Measurements from ENCODE around the gene HS6ST2. TPM values are rescaled to one million over a fixed set of nuclear protein-coding genes. Genes with fewer than 3 reads are reported as not detected.

Gene HS6ST2
- total and polyA plus RNA-seq, 9 of the 15 experiments (the other 6 are each of a cell fraction or from before 2014, with no cell fraction given): not detected

- TF ChIP-seq CHD7 (IDR thresholded peaks at IDR 0.05; ENCODE audit: low read depth, low read length) (no peak), PPARD (CRISPR knock-in tag; IDR thresholded peaks at IDR 0.05) (no peak)
These were observed 163.2 kb downstream of the HS6ST2 start (continued) for GRCh38 chrX:132795181-132795580.

All from K562 (cell line).